HG03558 (cell line): ENCODE results near the gene PTPRE.

Experiments used
- ATAC-seq: cut with Tn5 transposase; IDR thresholded peaks from one replicate; pipeline ENCODE4 v1.9.1; 2021; ENCODE audit warnings: moderate number of reproducible peaks; ENCODE audit not compliant: unreplicated experiment; ENCODE audit errors: extremely low read depth

PTPRE gene

GRCh38 chr10:127881262-127881661, 25.6 kb upstream of the PTPRE start:
- ATAC-seq: no peak

- no peak for ATAC-seq
These were observed 24.5 kb upstream of the PTPRE start for GRCh38 chr10:127882391-127882790.

GRCh38 chr10:127882801-127883459, 24.0 kb upstream of the PTPRE start:
- no peak for ATAC-seq

- no peak for ATAC-seq
These were observed 23.4 kb upstream of the PTPRE start for GRCh38 chr10:127883516-127883915.

GRCh38 chr10:127884501-127884900, 22.4 kb upstream of the PTPRE start:
- ATAC-seq: no peak

GRCh38 chr10:127886371-127887051, 20.4 kb upstream of the PTPRE start:
- ATAC-seq: no peak

- ATAC-seq: no peak
These were observed 19.1 kb upstream of the PTPRE start for GRCh38 chr10:127887541-127888415.

GRCh38 chr10:127888521-127889312, 18.2 kb upstream of the PTPRE start:
- ATAC-seq: no peak

GRCh38 chr10:127889605-127890195, 17.2 kb upstream of the PTPRE start:
- no peak for ATAC-seq

GRCh38 chr10:127890216-127890615, 16.7 kb upstream of the PTPRE start:
- ATAC-seq: no peak

GRCh38 chr10:127890832-127891334, 16.0 kb upstream of the PTPRE start:
- ATAC-seq: no peak

- no peak for ATAC-seq
These were observed 14.2 kb upstream of the PTPRE start, which contains the start of gene CLRN3 for GRCh38 chr10:127892743-127893142. TSS of gene CLRN3 (minus strand) at chr10:127892941. CDS start at chr10:127892784, 157 bp downstream.

GRCh38 chr10:127894146-127894545, 12.8 kb upstream of the PTPRE start:
- ATAC-seq: no peak

GRCh38 chr10:127896590-127896989, 10.3 kb upstream of the PTPRE start:
- ATAC-seq: no peak

- ATAC-seq: no peak
These were observed 9.7 kb upstream of the PTPRE start for GRCh38 chr10:127897177-127897576.

- ATAC-seq: no peak
These were observed 7.0 kb upstream of the PTPRE start for GRCh38 chr10:127899766-127900387.

- no peak for ATAC-seq
These were observed 3.1 kb upstream of the PTPRE start for GRCh38 chr10:127903789-127904188.

- ATAC-seq: no peak
These were observed 2.4 kb upstream of the PTPRE start for GRCh38 chr10:127904311-127905000.
